Transverse colon (tissue), 4 donors: Measurements from ENCODE around the gene EIF4G2. TPM values are rescaled to one million over a fixed set of nuclear protein-coding genes. Genes with fewer than 3 reads are reported as not detected.
"Not testable (repeated sequence)": the region's sequence is repeated elsewhere in the genome, so short reads cannot be mapped to it uniquely, and the experiment has no call there.

Experiments
- DNase-seq: peaks from one replicate; pipeline ENCODE4 v3.0.0-alpha.2; 2019
- H3K27ac ChIP-seq, 4 donors: fragments of 200-600 bp; sonication (generic); 2 replicates each; pipeline ENCODE4 v1.5.1; 2016 to 2018; ENCODE audit warnings: inconsistent platforms in 4 of 4
- H3K27me3 ChIP-seq: fragments of 200-600 bp; sonication (generic); 2 replicates; pipeline ENCODE4 v1.5.1; 2017; ENCODE audit warnings: inconsistent platforms
- H3K36me3 ChIP-seq, 4 donors: fragments of 200-600 bp; sonication (generic); 2 replicates each; pipeline ENCODE4 v1.5.1; 2017 to 2019; ENCODE audit warnings: inconsistent platforms in 4 of 4
- H3K4me1 ChIP-seq, 4 donors: fragments of 200-600 bp; sonication (generic); 2 replicates each; pipeline ENCODE4 v1.5.1; 2017 to 2020; ENCODE audit warnings: inconsistent platforms in 4 of 4
- H3K4me3 ChIP-seq, 4 donors: fragments of 200-600 bp; sonication (generic); 1 replicate in 1 of 4; 2 replicates in 3 of 4; pipeline versions ENCODE4 v1.5.1 to v1.6.1; 2017 to 2019; ENCODE audit warnings: inconsistent platforms in 4 of 4
- H3K9me3 ChIP-seq, 2 donors: fragments of 200-600 bp; sonication (generic); 2 replicates each; pipeline ENCODE4 v1.5.1; 2017 to 2019; ENCODE audit warnings: inconsistent platforms in 2 of 2
- EP300 ChIP-seq: sonication (generic); formaldehyde crosslinking; IDR thresholded peaks from one replicate; pipeline ENCODE4 v1.6.1; 2017; ENCODE audit warnings: antibody characterized with exemption, low read depth
- POLR2A ChIP-seq: fragments of 450-650 bp; IDR thresholded peaks from one replicate; pipeline ENCODE4 v1.6.1; 2016; ENCODE audit warnings: antibody characterized with exemption, mild to moderate bottlenecking, moderate library complexity
- POLR2AphosphoS5 ChIP-seq, 3 donors: sonication (generic); formaldehyde crosslinking; IDR thresholded peaks; one replicate each; pipeline ENCODE4 v1.6.1; 2016; ENCODE audit warnings: antibody characterized with exemption in 3 of 3
- WGBS, 2 donors: methylation state at CpG; one replicate each; pipeline ENCODE4 v1.1.5; 2018; ENCODE audit warnings: low coverage in 1 of 2; 5-methylcytosine and 5-hydroxymethylcytosine counted together
- in situ Hi-C, 4 donors: fragments of 200-750 bp; cut with MboI; loops; one replicate each; pipeline versions ENCODE4 v1.15.0 to v1.15.1; 2017; ENCODE audit warnings: low sequenced_read_pairs in 3 of 4, low pct_ligation_motif_present in 1 of 4, low pct_unique_long_range_greater_than_20kb in 1 of 4
- intact Hi-C: fragments of 100-400 bp; cut with DNase I; formaldehyde crosslinking; loops from one replicate; pipeline ENCODE4 v1.15.1; 2023; ENCODE audit warnings: low total_unique reads
- total RNA-seq, 4 donors: library from RNA; depleted of rRNA; stranded (reverse); fragments of >200 nt; gene quantifications; one replicate each; pipeline ENCODE4 v1.1.0, GENCODE V29; 2016
- TF ChIP-seq, protein P1 (sequence below), 5 experiments: fragments of 200-600 bp in 3 of 5; fragments of 450-650 bp in 2 of 5; sonication (generic) in 3 of 5; IDR thresholded peaks; 1 replicate in 2 of 5; 2 replicates in 3 of 5; pipeline ENCODE4 v1.5.1; 2016 to 2017; ENCODE audit warnings: antibody characterized with exemption in 5 of 5, inconsistent platforms in 3 of 5, mild to moderate bottlenecking in 2 of 5, moderate library complexity in 1 of 5

Gene EIF4G2
- total RNA-seq, 4 donors from 2014 or later: 357 to 482 (median 444) TPM

- Histone ChIP-seq H3K27ac (no peak overlapping the region), H3K4me3 (no peak overlapping the region), H3K4me1 (peaks cover 0 to 8% (median 5%) of the 10 kb centered on the region in 4 donors), H3K36me3 (no peaks in the 10 kb centered on the region), H3K27me3 (no peaks in the 10 kb centered on the region), H3K9me3 (no peaks in the 10 kb centered on the region)
- in situ Hi-C loops: no loop called here
- TF ChIP-seq EP300 (no peak), POLR2A (no peak), POLR2AphosphoS5 (IDR thresholded peaks at IDR 0.05) (no peak)
- TF ChIP-seq, protein P1, sequence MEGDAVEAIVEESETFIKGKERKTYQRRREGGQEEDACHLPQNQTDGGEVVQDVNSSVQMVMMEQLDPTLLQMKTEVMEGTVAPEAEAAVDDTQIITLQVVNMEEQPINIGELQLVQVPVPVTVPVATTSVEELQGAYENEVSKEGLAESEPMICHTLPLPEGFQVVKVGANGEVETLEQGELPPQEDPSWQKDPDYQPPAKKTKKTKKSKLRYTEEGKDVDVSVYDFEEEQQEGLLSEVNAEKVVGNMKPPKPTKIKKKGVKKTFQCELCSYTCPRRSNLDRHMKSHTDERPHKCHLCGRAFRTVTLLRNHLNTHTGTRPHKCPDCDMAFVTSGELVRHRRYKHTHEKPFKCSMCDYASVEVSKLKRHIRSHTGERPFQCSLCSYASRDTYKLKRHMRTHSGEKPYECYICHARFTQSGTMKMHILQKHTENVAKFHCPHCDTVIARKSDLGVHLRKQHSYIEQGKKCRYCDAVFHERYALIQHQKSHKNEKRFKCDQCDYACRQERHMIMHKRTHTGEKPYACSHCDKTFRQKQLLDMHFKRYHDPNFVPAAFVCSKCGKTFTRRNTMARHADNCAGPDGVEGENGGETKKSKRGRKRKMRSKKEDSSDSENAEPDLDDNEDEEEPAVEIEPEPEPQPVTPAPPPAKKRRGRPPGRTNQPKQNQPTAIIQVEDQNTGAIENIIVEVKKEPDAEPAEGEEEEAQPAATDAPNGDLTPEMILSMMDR (IDR thresholded peaks at IDR 0.05): no peak
- intact Hi-C loops: no loop called here
- no peak for DNase-seq
These were observed 29.4 kb upstream of the EIF4G2 start for GRCh38 chr11:10838083-10838482.

DNA sequence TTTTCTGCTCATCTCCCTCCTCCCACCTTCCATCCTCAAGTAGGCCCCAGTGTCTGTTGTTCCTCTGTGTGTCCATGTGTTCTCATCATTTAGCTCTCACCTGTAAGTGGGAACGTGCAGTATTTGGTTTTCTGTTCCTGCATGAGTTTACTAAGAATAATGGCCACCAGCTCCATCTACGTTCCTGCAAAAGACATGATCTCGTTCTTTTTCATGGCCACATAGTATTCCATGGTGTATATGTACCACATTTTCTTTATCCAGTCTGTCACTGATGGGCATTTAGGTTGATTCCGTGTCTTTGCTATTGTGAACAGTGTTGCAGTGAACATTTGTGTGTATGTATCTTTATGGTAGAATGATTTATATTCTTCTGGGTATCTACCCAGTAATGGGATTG lies 28.2 kb upstream of the EIF4G2 start:
- intact Hi-C loops, H3K27ac ChIP-seq, DNase-seq, H3K36me3 ChIP-seq, H3K9me3 ChIP-seq, in situ Hi-C loops, H3K27me3 ChIP-seq, H3K4me3 ChIP-seq, H3K4me1 ChIP-seq: not testable (repeated sequence)
- 94 to 100% methylated on average over 4 of the region's 4 CpGs for WGBS, 2 donors

- WGBS, 2 donors: 85 to 93% methylated on average over 2 to 4 of the region's 4 CpGs
- H3K27ac ChIP-seq: no peak overlapping the region
- intact Hi-C loops (no loop called here), in situ Hi-C loops (no loop called here)
- no peaks in the 10 kb centered on the region for H3K27me3 ChIP-seq
- H3K9me3 ChIP-seq: no peaks in the 10 kb centered on the region
- no peaks in the 10 kb centered on the region for H3K4me1 ChIP-seq
- no peak overlapping the region for H3K4me3 ChIP-seq
- TF ChIP-seq, protein P1 (IDR thresholded peaks at IDR 0.05): no peak
- no peaks in the 10 kb centered on the region for H3K36me3 ChIP-seq
- DNase-seq: no peak
These were observed 20.4 kb upstream of the EIF4G2 start for GRCh38 chr11:10829139-10829538.

- no peaks in the 10 kb centered on the region for H3K27me3 ChIP-seq
- WGBS, 2 donors: 83 to 92% methylated on average over 1 to 2 of the region's 2 CpGs
- in situ Hi-C loops (no loop called here), intact Hi-C loops (no loop called here)
- H3K9me3 ChIP-seq: no peaks in the 10 kb centered on the region
- no peak overlapping the region for H3K4me3 ChIP-seq
- TF ChIP-seq POLR2A (no peak), EP300 (no peak), POLR2AphosphoS5 (IDR thresholded peaks at IDR 0.05) (no peak)
- TF ChIP-seq, protein P1 (IDR thresholded peaks at IDR 0.05): no peak
- no peak for DNase-seq
- peaks cover 0 to 5% (median under 1%) of the 10 kb centered on the region in 4 donors for H3K4me1 ChIP-seq
- H3K36me3 ChIP-seq: no peaks in the 10 kb centered on the region
- H3K27ac ChIP-seq: no peak overlapping the region
These were observed 19.7 kb upstream of the EIF4G2 start for GRCh38 chr11:10828402-10828801.

GRCh38 chr11:10824888-10825287 lies 16.2 kb upstream of the EIF4G2 start:
- in situ Hi-C loops: no loop called here
- no peaks in the 10 kb centered on the region for H3K9me3 ChIP-seq
- H3K27ac ChIP-seq: no peak overlapping the region
- 65 to 78% methylated on average over 2 to 3 of the region's 3 CpGs for WGBS, 2 donors
- peaks cover 0 to 10% (median 3%) of the 10 kb centered on the region in 4 donors for H3K4me1 ChIP-seq
- intact Hi-C loops: no loop called here
- H3K36me3 ChIP-seq: no peaks in the 10 kb centered on the region
- H3K4me3 ChIP-seq: no peak overlapping the region
- no peak for DNase-seq
- no peak for TF ChIP-seq EP300
- TF ChIP-seq, protein P1 (IDR thresholded peaks at IDR 0.05): no peak
- no peak for TF ChIP-seq POLR2AphosphoS5 (IDR thresholded peaks at IDR 0.05)
- TF ChIP-seq POLR2A: no peak
- H3K27me3 ChIP-seq: no peaks in the 10 kb centered on the region
